PC-9 (cell line): Measurements from ENCODE around the gene LRRTM4. TPM values are rescaled to one million over a fixed set of nuclear protein-coding genes. Genes with fewer than 3 reads are reported as not detected.

Source experiments
- BruUV-seq: library from RNA; stranded (reverse); fragments of 400-500 nt; replicated peaks from 2 replicates; lab custom pipeline; 2021; lab: Mats Ljungman, UMichigan
- CTCF ChIA-PET: fragments of 300-600 bp; sonication (Branson Sonifier 250); formaldehyde crosslinking; loops from one replicate; lab custom pipeline; 2022; ENCODE audit warnings: antibody characterized with exemption; lab: Charles Lee
- POLR2A ChIA-PET: fragments of 300-600 bp; sonication (Branson Sonifier 250); formaldehyde crosslinking; loops from one replicate; lab custom pipeline; 2022; ENCODE audit warnings: antibody characterized with exemption; ENCODE audit not compliant: unreplicated experiment; lab: Charles Lee
- DNase-seq, 2 experiments: peaks; one replicate each; pipeline versions ENCODE4 v3.0.0 to v3.0.0-alpha.2; 2015 to 2022; ENCODE audit warnings: mixed read lengths in 1 of 2
- H2AFZ ChIP-seq: fragments of 200-600 bp; sonication (generic); 2 replicates; pipeline ENCODE4 v1.8.1; 2017; ENCODE audit warnings: antibody characterized with exemption
- H3F3A ChIP-seq: fragments of 200-600 bp; sonication (generic); 2 replicates; pipeline ENCODE4 v1.8.1; 2017; ENCODE audit warnings: antibody characterized with exemption, mild to moderate bottlenecking, low read depth; ENCODE audit not compliant: insufficient read depth
- H3K27ac ChIP-seq: fragments of 200-600 bp; sonication (generic); 2 replicates; pipeline ENCODE4 v1.6.1; 2016; ENCODE audit warnings: mixed run types
- H3K27me3 ChIP-seq: fragments of 200-600 bp; sonication (generic); 2 replicates; pipeline ENCODE4 v1.6.1; 2016; ENCODE audit warnings: low read depth, mixed run types; ENCODE audit not compliant: insufficient read depth
- H3K36me3 ChIP-seq: fragments of 200-600 bp; sonication (generic); 2 replicates; pipeline ENCODE4 v1.6.1; 2016; ENCODE audit warnings: low read depth, mixed run types
- H3K4me1 ChIP-seq: fragments of 200-600 bp; sonication (generic); replicated peaks from 2 replicates; pipeline ENCODE4 v1.6.1; 2016; ENCODE audit warnings: mixed run types; ENCODE audit not compliant: insufficient read depth
- H3K4me2 ChIP-seq: fragments of 200-600 bp; sonication (generic); 2 replicates; pipeline ENCODE4 v1.6.1; 2017; ENCODE audit warnings: mixed run types
- H3K4me3 ChIP-seq: fragments of 200-600 bp; sonication (generic); 2 replicates; pipeline ENCODE4 v1.6.1; 2016; ENCODE audit warnings: mixed run types
- H3K79me2 ChIP-seq: fragments of 200-600 bp; sonication (generic); 2 replicates; pipeline ENCODE4 v1.6.1; 2017; ENCODE audit warnings: low read depth, mixed run types
- H3K9me2 ChIP-seq: fragments of 200-600 bp; sonication (generic); 2 replicates; pipeline ENCODE4 v1.8.1; 2017; ENCODE audit warnings: mild to moderate bottlenecking; ENCODE audit not compliant: insufficient read depth
- H3K9me3 ChIP-seq: fragments of 200-600 bp; sonication (generic); 2 replicates; pipeline ENCODE4 v1.8.1; 2016; ENCODE audit warnings: low read depth; ENCODE audit not compliant: insufficient read depth
- H4K20me1 ChIP-seq: fragments of 200-600 bp; sonication (generic); 2 replicates; pipeline ENCODE4 v1.8.1; 2017; ENCODE audit not compliant: insufficient read depth
- EZH2 ChIP-seq: fragments of 200-600 bp; sonication (generic); IDR thresholded peaks from 2 replicates; pipeline ENCODE4 v1.8.0; 2017; ENCODE audit warnings: antibody characterized with exemption, low read depth
- intact Hi-C: fragments of 100-400 bp; cut with micrococcal nuclease; formaldehyde crosslinking; loops from one replicate; pipeline ENCODE4 v1.10.0; 2022; ENCODE audit not compliant: unreplicated experiment
- total RNA-seq: library from RNA; stranded (reverse); gene quantifications from 2 replicates; pipeline ENCODE4 v1.2.3, GENCODE V29; 2021
- TF ChIP-seq, protein P1 (sequence below): fragments of 200-600 bp; sonication (generic); conservative IDR thresholded peaks from 2 replicates; pipeline ENCODE4 v1.6.1; 2017; ENCODE audit warnings: mixed run types, antibody characterized with exemption, mild to moderate bottlenecking, moderate library complexity

Gene LRRTM4
- total RNA-seq, 1 experiment from 2014 or later: 2.2 TPM

DNA sequence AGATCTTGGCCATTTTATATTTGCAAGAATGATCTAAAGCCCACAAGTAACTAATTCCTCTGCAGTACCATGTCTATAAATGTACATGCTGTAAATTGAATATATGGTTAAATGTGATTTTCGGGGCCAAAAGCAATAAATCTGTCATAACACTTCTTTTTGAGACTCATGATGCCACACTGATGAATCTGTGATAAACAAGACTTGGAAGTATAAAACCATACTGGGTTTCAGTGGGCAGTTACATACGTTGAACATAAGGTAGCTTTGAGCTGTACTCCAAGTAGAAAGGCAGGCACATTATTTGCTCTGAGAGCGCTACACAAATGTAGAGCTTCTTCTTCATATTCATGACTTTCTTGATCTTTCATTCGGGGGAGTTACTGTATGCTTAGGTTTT is 792.2 kb downstream of the LRRTM4 start:
- ChIA-PET POLR2A (no interaction called here), CTCF (no interaction called here)
- H3F3A ChIP-seq: no peaks in the 10 kb centered on the region
- no peak for TF ChIP-seq EZH2
- H3K27me3 ChIP-seq: peaks cover 7% of the 10 kb centered on the region; the same call in 1 of the 2 replicates
- no peak overlapping the region for H3K4me3 ChIP-seq
- H3K4me1 ChIP-seq: no peaks in the 10 kb centered on the region
- H2AFZ ChIP-seq: no peak overlapping the region
- BruUV-seq: no TSS peak
- H3K9me3 ChIP-seq: no peaks in the 10 kb centered on the region
- no peaks in the 10 kb centered on the region for H3K36me3 ChIP-seq
- H3K9me2 ChIP-seq: no peaks in the 10 kb centered on the region
- intact Hi-C loops: no loop called here
- no peaks in the 10 kb centered on the region for H3K79me2 ChIP-seq
- H3K4me2 ChIP-seq: no peak overlapping the region
- no peak for DNase-seq
- H4K20me1 ChIP-seq: no peaks in the 10 kb centered on the region
- H3K27ac ChIP-seq: no peak overlapping the region

DNA sequence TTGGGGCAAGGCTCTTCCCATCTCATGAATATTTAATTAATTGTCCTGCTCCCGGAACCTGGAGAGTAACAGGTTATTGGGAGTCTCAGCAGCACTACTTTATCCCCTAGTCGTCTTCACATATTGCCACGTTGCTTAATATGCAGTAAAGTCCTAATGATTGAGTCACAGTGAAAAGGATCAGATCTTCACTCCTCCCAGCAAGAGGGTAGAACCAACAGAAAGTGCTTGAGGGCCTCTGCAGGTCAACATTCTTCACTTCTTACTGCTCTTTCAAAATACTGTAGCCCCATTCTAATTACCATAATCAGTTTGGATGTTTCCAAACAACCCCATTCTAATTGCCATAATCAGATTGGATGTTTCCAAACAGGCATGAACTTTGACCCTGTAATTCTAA is 801.0 kb downstream of the LRRTM4 start:
- H4K20me1 ChIP-seq: no peaks in the 10 kb centered on the region
- no peaks in the 10 kb centered on the region for H3K79me2 ChIP-seq
- no peaks in the 10 kb centered on the region for H3K27me3 ChIP-seq
- POLR2A ChIA-PET: no interaction called here
- no peak overlapping the region for H3K4me3 ChIP-seq
- BruUV-seq: no TSS peak
- CTCF ChIA-PET: no interaction called here
- no peaks in the 10 kb centered on the region for H3K4me1 ChIP-seq
- H3F3A ChIP-seq: no peaks in the 10 kb centered on the region
- no peaks in the 10 kb centered on the region for H3K9me2 ChIP-seq
- no peak overlapping the region for H3K4me2 ChIP-seq
- DNase-seq: no peak
- no peaks in the 10 kb centered on the region for H3K36me3 ChIP-seq
- intact Hi-C loops: no loop called here
- H3K9me3 ChIP-seq: no peaks in the 10 kb centered on the region
- no peak overlapping the region for H2AFZ ChIP-seq
- no peak for TF ChIP-seq EZH2
- TF ChIP-seq, protein P1, sequence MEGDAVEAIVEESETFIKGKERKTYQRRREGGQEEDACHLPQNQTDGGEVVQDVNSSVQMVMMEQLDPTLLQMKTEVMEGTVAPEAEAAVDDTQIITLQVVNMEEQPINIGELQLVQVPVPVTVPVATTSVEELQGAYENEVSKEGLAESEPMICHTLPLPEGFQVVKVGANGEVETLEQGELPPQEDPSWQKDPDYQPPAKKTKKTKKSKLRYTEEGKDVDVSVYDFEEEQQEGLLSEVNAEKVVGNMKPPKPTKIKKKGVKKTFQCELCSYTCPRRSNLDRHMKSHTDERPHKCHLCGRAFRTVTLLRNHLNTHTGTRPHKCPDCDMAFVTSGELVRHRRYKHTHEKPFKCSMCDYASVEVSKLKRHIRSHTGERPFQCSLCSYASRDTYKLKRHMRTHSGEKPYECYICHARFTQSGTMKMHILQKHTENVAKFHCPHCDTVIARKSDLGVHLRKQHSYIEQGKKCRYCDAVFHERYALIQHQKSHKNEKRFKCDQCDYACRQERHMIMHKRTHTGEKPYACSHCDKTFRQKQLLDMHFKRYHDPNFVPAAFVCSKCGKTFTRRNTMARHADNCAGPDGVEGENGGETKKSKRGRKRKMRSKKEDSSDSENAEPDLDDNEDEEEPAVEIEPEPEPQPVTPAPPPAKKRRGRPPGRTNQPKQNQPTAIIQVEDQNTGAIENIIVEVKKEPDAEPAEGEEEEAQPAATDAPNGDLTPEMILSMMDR: no peak
- no peak overlapping the region for H3K27ac ChIP-seq

DNA sequence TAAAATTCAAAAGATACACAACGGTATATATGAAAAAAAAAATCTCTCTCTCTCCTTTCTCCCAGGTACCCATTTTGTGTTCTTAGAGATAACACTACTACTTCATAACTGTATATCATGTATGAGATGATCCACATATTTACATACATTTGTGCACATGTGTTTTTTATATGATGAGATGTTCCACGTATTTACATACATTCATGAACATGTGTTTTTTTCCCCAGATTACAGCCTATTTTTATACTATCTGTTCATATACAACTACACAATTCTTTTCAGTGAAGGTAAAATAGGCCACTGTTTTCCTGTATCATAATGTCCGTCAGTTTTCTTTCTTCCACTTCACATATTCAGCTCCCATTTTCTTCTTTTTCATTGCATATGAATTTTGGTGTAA is 808.9 kb downstream of the LRRTM4 start:
- TF ChIP-seq, protein P1: no peak
- no peak for TF ChIP-seq EZH2
- Histone ChIP-seq H3K4me3 (no peak overlapping the region), H2AFZ (no peak overlapping the region), H3K9me2 (no peaks in the 10 kb centered on the region; the same call in 1 of the 2 replicates), H3K4me2 (no peak overlapping the region), H3K4me1 (no peaks in the 10 kb centered on the region), H3K9me3 (no peaks in the 10 kb centered on the region; the same call in 1 of the 2 replicates), H4K20me1 (no peaks in the 10 kb centered on the region), H3K27me3 (0 out of 2 replicates have a peak, but pooled peaks cover 4% of the 10 kb centered on the region), H3K79me2 (no peaks in the 10 kb centered on the region), H3K27ac (no peak overlapping the region), H3K36me3 (no peaks in the 10 kb centered on the region), H3F3A (no peaks in the 10 kb centered on the region)
- intact Hi-C loops: no loop called here
- POLR2A ChIA-PET: no interaction called here
- CTCF ChIA-PET: no interaction called here
- BruUV-seq: no TSS peak
- no peak for DNase-seq

DNA sequence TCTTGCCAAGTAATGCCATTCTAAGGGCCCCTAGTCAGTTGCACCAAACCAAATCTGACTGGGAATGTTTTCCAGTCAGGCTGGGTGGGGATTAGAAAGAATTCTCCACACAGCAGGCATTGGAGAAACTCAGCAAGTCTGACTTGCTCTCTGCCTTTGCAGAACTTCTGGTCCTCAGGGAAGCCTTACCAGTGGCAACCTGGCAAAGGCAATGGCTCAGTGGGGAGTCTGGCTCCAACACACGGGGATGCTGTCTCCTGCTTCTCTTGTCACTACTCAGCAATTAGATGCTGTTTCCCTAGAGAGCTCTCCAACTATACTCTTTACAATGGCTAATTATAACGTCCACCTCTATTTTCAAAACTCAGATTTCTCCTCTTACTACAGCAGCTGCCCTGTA is 810.7 kb downstream of the LRRTM4 start:
- H3K36me3 ChIP-seq: no peaks in the 10 kb centered on the region
- H3K4me2 ChIP-seq: no peak overlapping the region
- TF ChIP-seq EZH2: no peak
- TF ChIP-seq, protein P1: no peak
- H2AFZ ChIP-seq: no peak overlapping the region
- DNase-seq: no peak
- ChIA-PET POLR2A (no interaction called here), CTCF (no interaction called here)
- no peaks in the 10 kb centered on the region for H3F3A ChIP-seq
- H3K4me1 ChIP-seq: no peaks in the 10 kb centered on the region
- H3K9me3 ChIP-seq: no peaks in the 10 kb centered on the region; the same call in 1 of the 2 replicates
- H3K27ac ChIP-seq: no peak overlapping the region
- intact Hi-C loops: no loop called here
- no TSS peak for BruUV-seq
- H3K79me2 ChIP-seq: no peaks in the 10 kb centered on the region
- H3K9me2 ChIP-seq: no peaks in the 10 kb centered on the region; the same call in 1 of the 2 replicates
- no peak overlapping the region for H3K4me3 ChIP-seq
- 0 out of 2 replicates have a peak, but pooled peaks cover 5% of the 10 kb centered on the region for H3K27me3 ChIP-seq
- H4K20me1 ChIP-seq: no peaks in the 10 kb centered on the region
